ENCODE data around the gene LMCD1.

LMCD1 gene

DNA sequence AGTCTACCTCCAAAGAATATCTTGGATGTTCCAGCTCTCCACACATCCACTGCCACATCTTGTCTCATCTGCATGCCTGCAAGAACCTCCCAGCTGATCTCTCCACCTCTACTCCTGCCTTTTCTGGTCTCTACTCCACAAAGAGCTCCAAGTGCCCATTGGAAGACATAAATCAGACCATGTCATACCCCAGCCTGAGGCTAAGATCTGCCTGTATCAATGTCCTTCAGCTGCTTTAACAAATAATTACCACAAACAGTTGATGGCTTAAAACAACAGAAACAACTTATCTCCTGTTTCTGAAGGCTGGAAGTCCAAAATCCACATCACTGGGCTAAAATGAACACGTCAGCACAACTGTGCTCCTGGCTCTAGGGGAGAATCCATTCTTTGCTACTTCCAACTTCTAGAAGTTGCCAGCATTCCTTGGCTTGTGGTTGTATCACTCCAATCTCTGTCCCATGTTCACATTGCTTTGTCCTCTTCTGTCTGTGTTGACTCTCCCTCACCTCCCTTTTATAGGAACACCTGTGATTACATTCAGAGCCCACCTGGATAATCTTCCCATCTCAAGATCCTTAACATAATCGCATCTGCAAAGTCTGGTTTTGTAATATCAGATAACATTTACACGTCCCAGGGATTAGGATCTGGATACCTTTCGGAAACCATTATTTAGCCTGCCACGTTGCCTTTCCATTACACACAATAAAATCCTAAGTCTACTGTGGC lies 17.0 kb upstream of the LMCD1 start:
- no peak for DNase-seq (ENCODE audit: low read depth, low spot score)

DNA sequence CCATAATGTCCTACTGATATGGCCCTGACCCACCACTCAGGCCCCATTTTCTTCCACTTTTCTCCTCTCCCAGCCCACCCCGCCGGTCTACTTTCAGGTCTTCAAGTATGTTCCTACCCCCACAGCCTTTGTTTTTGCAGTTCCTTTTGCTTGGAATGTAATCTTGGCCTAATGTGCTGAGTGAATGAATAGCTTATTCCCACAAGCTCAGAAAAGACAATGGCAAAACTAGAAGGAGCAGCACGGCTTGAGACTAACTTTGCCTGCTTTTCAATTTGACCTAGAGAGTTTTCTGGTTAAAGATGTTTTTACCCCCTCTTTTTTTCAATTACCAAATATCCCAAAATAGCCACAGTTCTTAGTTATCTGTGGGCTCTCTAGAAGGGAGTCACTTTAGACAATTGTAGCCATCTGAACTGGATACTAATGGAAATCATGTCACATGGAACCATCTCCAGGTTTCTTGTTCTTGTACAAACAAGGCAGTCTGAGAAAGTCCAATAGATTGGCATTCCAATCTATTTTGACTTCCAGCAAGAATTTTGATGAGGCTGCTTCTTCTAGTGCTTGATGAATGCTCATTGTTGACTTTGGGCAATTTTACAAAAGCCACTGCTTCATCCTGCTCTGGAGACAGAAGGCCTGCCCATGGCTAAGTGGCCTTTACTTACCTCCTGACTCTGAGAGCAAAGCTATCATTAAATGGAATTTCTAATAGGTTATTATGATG lies 16.3 kb upstream of the LMCD1 start:
- DNase-seq (ENCODE audit: low read depth, low spot score), result no peak

DNA sequence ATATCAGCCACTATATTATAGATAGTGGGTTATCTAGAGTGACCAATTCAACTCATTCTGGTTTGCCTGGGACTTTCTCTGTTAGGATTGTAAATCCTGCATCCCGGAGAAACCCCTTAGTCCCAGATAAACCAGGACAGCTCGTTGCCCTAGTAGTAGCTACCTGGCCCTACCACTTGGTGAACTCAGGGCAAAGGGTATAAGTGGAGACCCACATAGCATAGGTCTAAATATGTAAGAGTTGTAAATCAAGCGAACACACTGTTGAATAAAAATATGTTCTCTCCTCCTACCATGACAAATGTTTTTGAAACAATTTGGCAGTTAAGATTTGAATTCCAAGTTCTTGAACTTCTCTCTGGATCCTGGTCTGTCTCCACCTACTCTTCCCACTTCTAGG lies 15.7 kb upstream of the LMCD1 start:
- DNase-seq (ENCODE audit: low read depth, low spot score), result no peak

DNA sequence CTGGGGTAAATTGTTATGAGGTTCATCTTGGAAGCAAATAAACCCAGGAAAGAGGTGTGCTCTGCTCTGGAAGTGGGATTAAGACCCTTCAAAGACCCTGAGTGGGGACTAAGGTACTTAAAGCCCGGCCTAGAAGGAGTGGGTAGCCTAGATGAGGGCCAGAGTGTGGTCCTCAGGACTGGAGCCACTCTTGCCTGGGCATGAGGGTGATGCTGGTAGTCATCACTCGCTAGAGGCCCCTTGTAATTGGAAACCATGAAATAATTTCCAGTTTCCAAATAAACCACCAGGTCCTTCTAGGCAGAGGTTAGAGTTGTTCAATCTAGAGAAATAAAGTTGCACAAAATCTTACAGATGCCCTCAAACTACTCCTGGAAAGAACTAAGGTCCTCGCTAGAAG lies 15.2 kb upstream of the LMCD1 start:
- no peak for DNase-seq (ENCODE audit: low read depth, low spot score)

DNA sequence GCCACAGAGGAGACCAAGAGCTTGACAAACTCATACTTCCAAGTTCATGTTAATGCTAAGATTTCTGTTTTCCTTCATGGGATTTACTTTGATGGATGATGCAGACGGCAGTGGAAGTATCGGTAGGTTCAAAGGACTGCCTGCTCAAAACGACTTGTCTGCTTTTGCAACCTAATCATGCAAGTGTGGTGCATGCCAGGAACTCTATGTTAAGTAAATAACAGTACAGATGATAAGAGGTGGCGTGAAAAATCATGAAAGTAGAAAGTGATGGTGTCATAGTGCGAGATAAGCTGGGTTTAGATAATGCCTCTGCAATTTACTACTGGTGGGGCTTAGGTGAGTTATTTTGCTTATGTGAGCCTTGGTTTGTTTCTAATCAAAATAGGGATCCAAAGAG lies 14.7 kb upstream of the LMCD1 start:
- no peak for DNase-seq (ENCODE audit: low read depth, low spot score)

DNA sequence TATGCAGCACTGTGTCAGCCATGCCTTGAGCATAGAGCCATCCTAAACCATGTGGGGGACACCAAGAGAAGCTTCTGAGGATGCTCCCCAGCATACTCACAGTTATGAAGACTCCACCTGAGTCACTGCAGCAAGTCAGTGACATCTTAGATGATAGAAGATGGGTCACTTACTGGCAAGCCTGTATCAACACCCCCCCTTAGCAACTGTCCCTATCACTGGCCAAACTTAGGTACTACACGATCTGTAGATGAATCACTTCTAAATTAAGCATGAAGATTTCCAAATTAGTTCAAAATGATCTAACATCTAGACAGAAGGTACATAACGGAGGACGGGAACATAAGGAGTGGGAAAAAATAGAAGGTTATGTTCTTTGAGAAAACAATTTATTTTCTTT lies 13.2 kb upstream of the LMCD1 start:
- DNase-seq (ENCODE audit: low read depth, low spot score), result no peak

DNA sequence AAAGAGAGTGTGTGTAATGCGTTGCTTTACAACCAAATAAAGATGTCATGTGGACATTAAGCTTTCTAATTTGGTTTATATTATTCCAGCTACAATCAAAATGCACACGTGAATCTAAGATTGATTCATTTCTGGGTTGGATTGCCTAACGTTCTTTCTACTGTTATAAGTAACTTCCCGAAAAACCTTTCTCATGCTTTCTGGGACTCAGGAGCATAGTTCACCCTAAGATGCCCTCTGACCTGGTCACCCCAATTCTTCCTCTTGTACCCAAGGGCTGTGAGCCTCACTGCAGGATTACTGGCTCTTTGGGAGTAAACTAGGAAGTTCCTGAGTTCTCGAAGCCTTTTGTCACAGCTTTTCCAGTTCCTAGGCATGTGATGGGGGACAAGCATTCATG lies 12.7 kb upstream of the LMCD1 start:
- no peak for DNase-seq (ENCODE audit: low read depth, low spot score)

DNA sequence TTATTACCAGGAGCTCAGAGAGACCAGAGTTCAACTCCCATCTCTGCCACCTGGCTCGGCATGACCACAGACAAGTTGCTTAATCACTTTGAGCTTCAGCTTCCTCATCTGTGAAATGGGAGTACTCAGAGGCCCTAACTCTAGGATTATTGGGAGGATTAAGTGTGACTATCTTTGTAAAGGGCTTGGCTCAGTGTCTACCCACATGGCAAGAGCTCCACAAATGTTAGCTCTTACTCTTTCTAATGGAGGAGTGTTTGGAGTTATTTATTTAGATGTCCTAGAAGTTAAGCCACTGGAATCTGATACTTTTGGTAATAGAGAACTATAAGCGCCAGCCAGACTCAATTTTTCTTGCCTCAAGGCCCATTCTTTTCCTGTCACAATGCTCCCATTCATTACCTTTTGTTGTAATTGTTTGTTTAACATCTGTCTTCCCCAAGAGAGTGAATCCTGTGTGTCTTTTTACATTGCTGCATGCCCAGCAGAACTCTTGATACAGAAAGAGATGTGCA lies 12.3 kb upstream of the LMCD1 start:
- DNase-seq (ENCODE audit: low read depth, low spot score), result no peak

DNA sequence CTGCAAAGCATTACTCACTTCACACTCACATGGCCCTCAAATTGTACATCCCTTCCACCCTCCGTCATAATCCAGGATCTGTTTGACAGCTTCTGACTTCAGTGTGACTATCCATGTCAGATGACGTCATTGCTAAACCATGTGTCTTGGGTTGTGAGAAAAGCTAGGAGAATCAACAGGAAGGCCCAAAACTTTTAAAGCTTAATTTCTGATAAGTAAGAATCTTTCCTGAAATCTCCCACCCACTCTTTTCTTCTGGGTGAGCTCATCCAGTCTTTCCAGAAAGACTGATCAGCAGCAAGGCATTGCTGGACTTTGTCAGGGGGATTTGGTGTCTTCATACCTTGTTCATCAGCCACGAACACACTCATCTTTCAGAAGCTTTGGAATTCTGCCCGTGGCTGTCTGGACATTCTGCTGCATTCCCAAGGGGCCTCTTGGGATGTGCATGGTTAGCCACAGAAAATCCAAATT lies 11.5 kb upstream of the LMCD1 start:
- DNase-seq (ENCODE audit: low read depth, low spot score), result no peak

DNA sequence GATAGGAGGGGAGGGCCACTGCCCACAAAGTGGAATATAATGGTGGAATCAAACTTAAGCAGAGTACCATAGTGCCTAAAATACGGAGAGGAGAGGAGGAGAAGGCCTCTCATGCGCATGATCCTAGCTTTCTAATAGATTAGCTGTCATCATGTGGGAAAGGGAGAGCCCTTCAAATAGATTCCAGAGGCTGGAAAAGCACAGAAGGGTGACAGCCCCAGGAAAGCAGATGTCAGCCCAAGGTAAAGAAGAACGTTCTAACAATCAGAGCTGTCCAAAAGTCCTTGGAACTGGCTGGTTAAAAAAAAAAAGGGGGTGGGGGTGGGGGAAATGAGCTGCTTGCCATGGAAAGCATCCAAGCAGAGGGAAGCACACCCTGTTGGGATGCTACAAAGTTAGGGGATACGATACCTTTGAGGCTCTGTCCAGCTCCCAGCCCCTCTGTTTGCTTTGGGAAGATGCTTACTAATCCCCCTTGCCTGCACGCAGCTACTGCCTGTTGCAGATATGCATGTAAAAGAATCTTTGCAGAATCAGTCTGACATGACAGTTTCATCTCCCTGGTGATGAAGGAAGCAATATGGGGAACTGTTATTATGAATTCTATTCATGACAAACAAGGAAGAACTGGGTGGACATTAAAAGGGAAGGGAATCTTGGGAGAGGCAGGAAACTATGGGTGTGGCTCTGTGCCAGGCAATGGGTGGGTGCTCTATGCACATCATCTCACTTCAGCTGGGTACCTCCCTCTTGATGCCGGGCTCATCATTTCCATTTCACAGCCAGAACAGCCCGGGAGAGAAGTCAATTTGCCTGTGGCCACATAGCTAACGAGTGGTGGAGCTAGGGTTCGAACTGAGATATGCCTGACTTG lies 10.1 kb upstream of the LMCD1 start:
- DNase-seq (ENCODE audit: low read depth, low spot score), result no peak

DNA sequence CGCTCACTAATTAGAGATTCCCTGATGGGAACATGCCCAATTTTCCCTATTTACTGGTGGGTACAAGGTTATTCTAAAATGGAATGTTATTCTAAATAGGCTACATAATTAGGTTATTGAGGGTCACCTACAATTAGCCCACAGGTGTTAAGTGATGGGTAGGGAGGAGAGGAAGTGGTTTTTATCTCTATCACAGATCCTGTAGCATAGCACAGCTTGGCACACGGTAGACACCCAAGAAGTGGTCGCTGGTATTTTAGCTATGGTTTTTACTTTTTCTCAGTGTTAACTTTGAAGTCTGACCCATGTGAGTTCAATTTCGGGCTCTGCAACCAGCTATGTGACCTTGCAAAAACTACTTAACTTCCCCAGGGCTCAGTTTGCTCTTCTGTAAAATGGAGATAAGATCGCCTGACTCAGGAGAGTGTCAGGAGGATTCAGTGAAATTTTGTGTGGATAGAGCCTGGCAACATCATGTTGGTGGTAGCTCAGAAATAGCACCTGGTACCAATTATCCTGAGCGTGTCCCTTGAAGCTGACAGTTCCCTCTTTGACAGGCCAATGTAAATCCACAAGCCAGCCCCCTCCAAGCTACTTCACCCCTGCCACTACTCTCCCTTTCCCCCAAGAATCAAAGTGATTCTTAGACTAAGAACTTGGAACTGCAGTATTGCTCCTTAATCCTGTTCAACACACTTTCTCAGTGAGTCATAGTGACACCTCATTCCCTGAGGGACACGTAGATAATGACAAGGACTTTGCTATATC lies 8.7 kb upstream of the LMCD1 start:
- no peak for DNase-seq (ENCODE audit: low read depth, low spot score)

DNA sequence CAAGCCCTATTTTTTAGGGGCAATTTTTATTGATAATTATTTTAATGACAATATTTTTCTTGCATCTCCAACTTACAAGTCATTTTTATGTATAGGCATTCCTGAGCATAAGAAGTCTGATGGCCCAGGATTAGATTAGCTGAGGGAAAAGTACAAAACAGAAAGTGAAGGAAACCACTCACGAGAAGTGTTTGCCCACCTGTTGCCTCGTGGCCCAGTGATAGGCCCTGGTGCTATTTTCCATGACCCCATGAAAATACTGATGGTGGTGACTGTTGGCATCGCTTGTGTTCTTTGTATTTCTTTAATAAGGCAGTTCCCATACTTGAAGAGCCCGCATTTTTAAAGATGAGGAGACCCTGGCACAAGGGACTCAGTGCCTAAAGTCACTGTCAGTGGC lies 7.9 kb upstream of the LMCD1 start:
- no peak for DNase-seq (ENCODE audit: low read depth, low spot score)

DNA sequence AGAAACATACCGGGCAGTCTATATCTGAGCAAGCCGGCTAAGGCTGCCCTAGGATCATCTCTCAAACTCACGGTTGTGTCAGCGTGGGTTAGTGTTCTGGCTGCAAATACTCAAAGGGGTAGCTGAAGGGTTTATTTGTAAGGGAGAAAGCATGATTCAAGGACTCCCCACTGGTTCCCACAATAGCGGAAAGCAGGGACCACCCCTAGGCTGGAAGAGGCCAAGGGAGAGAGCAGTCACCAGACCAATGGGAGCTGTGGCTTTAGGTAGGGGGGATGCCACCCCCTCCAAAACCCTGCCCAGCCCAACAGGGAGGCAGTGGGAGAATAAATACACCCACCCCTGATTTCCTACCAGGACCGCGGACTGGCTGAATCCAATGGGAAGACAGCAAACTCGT lies 7.3 kb upstream of the LMCD1 start:
- DNase-seq (ENCODE audit: low read depth, low spot score), result no peak

DNA sequence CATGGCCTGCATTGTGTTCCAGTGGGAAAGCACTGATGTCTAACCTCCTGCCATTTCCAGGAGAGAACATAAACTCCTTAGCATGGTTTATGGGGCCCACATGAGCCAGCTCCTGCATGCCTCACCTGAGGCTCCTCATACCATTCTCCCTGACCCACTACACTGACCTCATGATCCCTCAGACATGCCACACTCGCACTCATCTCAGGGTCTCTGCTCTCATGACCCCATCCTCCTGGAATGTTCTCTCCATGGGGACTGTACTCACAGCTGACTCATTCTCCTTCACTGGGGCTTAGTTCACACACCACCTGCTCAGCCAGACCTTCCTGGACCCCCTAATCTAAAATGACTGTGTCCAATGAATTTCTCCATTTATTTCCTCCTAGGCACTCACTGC lies 4.0 kb upstream of the LMCD1 start:
- no peak for DNase-seq (ENCODE audit: low read depth, low spot score)

DNA sequence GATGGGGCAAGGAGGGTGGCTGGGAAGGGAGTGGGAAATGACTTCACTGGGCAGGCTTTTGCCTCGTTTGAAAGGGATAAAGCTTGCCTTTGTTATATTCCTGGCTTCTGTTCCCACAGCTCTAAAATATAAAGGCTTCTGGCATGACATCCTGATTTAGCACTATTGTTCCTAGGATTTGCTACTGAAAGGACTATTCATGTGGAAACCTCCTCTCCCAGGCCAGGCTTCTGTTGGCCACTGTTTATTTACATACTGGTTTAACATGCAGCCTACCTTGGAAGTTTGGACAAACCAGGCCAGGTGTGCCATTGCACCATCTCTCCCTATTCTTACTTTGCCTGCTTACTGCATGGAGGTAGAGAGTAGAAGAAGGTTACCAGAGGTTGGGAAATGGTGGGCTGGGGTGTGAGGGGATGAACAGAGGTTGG lies 2.4 kb upstream of the LMCD1 start:
- no peak for DNase-seq (ENCODE audit: low read depth, low spot score)

DNA sequence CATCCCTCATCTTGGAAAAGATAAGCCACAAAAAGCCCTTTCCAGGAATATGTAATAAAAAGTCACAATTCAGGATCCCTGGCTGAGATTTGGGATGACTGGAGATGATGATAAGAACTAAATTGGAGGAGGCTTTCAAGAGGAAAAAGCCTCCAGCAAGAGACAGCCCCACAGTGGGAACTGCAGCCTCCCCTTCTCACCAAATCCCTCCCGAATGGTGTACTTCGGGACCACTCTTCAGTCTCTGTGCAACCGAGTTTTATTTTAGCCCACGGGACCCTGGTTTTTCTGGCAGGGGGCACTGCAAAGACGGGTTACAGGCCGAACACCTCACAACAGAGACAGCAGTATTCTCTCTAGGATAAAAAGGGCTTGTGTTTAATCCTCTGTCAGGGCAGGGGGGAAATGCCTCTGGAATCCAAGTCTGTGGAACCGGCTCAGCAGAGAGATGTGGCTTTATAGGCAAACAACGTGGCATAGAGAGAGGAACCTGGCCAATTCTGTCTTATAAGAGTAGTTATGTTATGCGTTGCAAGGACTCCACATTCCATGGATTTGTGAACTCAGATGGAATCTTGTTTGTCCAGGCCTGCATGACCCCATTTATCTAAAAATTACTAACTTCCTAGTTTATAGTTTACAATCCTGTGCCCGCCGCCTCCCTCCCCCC lies 1.2 kb upstream of the LMCD1 start:
- DNase-seq (ENCODE audit: low read depth, low spot score), result no peak

DNA sequence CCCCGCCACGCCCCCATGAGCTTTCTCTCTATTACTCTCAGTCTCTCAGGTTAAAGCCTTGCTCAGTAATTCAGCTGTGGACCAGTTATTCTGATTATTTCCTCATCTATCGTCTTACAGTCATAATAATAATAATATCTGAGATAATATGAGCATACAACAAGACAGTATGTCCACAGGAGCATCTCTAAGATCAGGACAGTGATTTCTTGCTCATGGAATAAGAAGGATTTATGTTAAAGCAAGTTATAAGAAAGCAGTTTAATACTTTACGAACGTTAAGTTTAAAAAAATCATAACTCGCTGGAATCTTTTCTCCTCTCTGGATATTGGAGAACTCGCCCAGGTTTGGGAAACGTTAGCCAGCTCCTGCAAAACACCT lies 643 bp upstream of the LMCD1 start:
- no peak for DNase-seq (ENCODE audit: low read depth, low spot score)

DNA sequence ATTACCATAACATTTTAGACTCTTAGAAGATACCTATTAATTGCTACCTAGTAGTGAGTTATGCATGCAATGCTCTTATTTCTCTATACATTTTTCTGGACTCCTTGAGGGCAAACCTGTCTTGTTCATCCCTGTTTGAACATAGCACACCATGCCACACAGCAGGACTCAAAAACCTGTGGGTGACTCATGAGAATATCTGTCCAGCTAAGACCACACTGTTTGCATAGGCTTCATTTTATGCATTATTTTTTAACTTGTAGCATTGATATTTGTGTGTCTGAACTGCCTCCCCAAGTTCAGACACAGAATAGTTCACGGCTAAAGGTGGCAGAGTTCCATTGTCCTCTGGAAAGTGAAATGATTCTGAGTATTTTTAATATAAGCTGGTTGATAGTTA lies 1.8 kb downstream of the LMCD1 start:
- no peak for DNase-seq (ENCODE audit: low read depth, low spot score)

DNA sequence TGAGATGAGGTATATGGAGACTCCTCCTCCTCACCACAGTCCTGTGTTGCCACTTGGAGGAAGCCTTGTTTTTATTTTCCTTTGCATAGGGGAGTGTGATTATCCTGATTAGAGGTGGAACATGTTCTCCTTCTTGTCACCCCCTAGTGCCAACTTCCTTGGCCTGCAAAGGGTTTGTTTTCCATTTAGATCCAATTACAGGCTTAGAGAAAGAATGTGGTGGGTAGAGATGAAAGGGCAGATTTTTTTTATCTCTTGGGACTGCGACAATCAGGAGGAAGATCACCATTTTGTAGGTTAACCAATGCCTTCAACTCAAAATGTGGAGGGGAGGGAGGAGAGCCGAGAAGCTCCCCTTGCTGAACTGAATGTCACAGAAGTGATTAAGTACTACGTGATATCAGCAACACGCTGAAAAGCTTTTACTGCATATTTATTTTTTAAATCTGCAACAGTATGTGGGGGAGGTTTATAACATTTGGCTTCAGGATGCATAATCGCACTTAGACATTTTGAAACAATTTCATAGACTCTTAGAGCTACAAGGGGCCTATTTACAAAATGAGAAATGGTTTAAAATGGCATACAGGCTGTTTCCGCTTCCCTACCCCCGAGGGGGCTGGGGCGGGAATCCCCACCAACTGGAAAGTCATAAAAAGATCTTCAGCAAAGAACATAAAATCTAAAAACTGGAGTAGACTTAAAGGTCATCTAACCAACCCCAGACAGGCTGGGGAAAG lies 2.4 kb downstream of the LMCD1 start:
- no peak for DNase-seq (ENCODE audit: low read depth, low spot score)

DNA sequence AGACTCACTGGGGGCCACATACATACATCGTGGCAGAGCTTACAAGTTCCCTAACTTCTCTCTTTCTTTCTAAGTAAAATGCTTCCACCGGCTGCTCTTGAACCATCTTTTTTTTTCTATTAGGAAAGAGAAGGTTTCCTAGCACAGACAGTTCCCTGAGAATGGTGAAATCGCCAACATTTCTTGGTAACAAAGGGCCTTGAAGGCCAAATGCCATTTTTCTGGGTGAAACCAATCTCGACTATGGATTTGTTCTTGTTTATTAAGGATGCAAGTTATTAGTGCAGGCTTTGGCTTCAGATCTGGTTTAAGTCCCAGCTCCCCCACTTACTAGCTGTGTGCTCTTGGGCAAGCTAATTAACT lies 3.0 kb downstream of the LMCD1 start:
- DNase-seq (ENCODE audit: low read depth, low spot score), result no peak

Data from activated naive CD8-positive, alpha-beta T cell treated with anti-CD3 and anti-CD28 coated beads, Interleukin-2, amount 50 U/mL, for 16 hours (primary cell).